Middle frontal gyrus (tissue), 1 donor: ENCODE measurements around the gene FAAP20.

Experiments
- DNase-seq: peaks from one replicate; pipeline ENCODE4 v3.0.0-alpha.2; 2015; ENCODE audit warnings: low spot score; ENCODE audit errors: extremely low spot score

FAAP20 gene

DNA sequence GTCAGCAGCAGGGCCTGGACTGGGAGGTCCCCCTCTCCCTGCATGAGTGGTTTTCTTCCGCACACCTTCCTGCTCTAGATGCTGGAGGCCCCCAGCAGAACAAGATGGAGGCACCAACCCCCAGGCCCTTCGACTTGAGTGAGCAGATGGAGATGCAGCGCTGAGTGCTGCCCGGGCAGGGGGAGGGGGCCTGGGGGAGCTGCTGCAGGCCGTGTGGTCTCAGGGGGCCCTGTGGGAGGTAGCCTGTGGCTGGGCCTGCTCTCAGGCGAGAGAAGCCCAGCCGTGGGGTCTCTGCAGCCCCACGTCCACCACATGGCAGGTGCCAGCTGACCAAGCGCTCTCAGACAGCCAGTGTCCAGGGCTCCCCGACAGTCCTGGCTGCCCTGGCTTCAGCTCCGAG is 1.2 kb upstream of the FAAP20 start:
- DNase-seq: no peak

DNA sequence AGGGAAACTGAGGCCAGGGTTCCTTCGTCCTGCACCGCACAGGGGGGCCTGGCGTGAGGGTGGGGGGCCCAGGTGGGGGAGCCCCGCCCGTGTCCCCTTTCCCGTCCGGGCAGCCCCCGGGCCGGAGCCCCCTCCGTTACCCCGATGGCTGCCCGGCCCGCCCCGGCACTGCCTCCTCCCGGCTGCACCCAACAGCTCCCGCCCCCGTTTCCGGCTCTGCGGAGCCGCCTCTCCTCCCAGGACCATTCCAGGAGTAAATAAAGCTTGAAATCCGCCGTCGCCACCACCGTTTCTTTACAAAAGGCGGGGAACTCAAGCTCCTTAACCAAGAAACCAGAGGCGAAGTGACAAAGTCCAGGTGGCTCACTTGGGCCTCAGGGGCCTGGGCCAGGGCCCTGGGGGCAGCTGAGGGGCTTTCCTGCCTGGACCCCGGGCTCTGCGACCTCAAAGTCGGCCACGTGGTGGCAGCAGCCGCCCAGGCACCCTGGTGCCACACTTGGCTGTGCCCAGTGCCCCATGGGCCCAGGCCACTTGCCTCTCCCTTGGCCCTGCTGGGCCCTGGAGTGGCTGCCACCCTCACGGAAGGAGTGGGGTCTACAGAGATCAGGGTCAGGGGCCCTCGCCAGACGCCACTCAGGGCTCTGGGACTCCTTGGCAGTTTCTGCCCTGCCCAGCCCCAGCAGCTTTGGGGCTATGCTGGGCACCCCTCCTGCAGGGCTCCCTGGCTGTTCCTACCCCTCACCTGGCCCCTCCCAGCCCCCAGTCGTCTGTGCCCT is 514 bp upstream of the FAAP20 start:
- DNase-seq: peak; percentile 66

DNA sequence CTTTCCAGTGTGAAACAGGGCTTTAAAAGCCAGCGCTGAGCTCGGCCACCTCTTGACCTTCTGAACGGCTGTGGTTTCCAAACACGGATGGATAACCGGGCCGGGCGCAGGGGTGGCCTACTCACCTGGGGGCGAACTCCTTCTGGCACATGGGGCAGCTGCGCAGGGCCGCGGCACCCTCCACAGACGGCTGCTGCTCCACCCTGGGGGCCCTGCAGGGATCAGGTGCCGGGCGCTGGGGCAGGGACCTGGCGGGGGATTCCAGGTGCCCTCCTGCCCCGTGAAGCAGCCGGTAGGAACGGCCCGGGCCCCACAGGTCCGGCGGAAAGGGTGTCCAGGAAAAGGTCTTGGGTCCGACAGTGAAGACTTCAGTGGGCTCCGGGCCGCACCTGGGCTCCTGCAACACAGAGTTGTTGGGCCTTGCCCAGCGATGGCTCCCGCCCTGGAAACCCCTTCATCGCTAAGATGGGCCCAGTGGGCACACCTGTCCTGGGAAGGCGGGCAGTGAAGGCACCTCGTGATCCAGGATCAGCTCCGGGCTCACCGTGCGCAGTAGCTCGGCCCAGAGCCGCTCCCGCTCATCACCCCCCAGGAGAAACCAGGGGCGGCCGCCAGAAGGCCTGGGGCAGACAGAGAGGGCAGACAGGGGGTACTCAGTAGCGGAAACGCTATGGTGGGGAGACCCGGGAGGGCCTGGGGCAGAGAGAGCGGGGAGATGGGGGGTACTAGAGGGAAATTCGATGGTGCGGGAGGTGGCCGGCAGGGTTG is 874 bp downstream of the FAAP20 start:
- no peak for DNase-seq

DNA sequence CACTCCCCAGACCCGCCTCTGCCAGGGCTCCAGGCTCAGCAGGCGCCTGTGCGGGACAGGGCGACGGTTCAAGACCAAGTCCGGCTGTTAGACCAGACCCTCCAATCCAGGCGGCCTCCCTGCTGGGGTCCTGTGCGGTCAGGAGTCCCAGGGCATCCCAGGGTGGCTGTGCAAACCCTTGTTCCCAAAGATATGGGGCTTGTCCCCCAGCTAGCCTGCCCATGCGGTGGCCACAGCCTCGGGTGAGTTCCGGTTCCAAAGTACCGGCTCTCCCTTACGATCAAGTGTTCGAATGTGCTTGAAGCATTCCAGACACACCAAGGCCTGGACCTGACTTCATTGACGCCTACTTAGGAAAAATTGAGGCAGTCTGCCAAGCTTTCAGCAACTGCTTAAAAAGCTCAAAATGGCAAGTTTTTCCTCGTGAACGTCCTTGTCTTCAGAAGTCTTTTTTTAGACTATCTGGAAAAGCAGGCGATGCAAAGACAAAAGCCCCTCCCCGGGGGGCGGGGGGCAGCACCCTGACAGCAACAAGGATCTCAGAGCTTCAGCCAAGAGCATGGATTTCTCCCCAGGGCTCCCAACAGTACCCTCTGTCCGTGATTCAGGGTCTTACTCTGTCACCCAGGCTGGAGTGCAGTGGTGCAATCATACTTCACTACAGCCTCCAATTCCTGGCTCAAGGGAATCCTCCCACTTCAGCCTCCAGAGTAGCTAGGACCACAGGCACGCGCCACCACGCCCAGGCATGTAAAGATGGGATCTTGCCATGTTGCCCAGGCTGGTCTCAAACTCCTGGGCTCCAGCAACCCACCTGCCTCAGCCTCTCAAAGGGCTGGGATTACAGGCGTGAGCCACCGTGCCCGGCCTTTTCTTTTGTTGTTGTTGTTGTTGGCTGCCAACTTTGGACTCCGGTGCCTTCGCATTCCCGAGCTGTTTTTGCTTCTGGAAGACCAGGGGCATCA is 2.3 kb downstream of the FAAP20 start:
- DNase-seq: peak; percentile 70

DNA sequence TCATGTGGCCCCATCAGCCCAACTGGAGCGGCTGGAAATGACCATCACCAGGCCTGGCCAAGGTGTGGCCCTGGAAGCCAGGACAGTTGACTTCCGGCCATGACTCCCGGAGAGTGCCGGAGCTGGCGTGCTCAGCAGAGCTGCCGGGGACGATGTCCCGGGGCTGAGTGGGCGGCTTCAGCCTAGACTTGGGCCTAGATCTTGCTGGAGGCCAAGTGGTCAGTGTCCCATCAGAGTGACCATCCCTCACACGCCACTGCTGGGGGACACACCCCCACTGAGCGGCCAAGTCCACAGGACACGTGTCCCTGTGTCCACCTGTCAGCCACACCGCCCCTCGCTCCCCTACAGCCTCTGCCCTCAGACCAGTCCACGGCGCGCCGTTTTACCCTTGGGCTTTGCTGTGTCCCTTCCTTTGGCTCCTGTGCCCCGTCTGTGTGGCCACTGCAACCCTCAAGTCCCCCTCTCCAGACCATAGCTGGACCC is 4.0 kb downstream of the FAAP20 start:
- DNase-seq: no peak

DNA sequence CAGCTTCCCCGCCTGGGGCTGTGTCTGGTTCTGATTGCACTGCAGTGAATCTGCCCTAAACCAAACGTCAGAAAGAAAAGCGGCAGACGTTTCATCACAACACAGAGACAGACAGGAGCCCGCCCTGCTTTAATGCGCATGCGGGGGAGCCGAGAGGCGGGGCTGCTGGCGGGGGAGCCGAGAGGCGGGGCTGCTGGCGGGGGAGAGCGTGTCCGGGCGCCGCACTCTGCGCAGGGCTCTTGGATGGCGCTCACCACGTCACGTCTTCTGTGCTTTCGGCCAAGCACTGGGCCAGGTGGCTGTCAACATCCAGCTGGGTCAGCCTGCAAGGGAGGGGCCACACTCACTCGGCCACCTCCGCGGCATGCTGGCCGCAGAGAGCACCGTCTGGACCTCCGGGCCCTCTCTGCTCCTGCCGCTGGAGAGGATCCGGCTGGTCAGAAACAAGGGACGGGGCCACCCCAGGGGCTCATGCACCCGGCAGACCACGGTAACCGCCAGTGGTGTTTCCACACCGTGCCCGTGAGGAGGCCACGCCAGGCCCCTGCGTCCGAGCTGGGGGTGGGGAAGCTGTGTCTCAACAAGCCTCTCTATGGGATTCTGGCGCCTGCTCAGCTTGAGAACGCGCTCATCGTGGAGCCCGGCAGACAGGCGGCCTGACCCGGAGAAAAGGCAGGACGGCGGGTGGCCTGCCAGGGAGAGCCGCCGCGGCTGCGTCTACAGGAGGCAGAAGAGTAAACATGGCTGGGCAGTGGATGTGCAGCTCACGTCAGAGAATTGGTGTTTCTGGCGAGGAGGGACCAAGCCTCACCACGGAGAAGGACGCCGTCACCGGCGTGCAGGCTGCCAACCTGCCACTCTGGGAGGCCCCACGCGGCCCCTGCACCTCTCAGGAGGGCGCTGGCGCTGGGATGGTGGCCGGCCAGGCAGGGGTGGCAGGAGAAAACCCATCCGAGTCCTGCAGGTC is 4.8 kb downstream of the FAAP20 start:
- peak; percentile 79 for DNase-seq

DNA sequence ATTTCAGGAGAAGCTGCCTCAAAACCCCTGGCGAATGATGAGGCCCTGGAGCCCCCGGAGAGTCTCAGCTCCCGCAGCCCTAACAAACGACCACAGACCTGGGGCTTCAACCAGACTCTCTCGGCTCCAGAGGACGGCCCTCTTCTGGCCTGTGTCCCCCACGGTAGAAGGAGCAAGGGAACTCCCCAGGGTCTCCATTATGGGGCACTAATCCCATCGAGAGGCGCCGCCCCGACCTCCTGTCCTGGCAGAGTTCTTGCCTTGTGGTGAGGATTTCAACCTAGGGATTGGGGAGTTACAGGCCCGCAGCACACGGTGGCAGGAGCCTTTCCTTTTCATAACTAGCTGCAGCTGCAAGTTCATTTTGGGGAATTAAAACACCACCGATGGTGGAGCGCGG is 6.2 kb downstream of the FAAP20 start:
- DNase-seq: no peak

DNA sequence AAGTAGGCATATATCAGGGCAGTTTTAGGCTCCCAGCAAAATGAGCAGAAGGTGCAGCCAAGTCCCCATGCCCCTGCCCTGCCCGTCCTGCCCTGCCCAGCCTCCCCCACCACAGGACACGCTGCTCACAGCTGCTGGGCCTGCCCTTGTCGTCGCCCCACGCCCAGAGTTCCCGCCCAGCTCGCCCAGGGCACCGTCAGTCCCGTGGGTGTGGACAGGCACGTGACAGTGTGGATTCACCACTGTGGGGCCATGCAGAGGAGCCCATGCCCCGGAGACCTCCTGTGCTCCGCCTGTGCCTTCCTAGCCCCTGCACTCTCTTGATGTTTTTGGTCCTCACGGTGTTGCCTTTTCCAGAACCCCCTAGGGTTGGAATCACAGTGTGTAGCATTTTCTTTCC is 7.0 kb downstream of the FAAP20 start:
- DNase-seq: no peak

DNA sequence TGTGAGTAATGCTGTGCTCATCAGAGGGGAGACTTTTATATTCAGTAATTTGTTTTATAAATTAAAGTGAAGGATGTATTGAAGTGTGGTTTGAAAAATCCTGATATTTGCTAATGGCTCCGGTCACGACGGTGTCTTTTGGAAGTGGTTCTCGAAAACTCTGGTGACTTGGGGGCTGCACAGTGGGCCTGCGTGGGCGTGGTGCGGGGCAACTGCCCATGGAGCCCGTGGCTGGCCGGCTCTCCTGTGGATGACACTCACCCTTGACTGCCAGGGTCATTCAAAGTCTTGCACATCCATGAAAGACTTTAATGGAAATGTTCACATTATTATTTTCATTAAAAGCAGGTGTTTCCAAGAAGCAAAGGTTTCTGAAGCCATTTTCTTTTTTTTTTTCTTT is 7.7 kb downstream of the FAAP20 start:
- no peak for DNase-seq

DNA sequence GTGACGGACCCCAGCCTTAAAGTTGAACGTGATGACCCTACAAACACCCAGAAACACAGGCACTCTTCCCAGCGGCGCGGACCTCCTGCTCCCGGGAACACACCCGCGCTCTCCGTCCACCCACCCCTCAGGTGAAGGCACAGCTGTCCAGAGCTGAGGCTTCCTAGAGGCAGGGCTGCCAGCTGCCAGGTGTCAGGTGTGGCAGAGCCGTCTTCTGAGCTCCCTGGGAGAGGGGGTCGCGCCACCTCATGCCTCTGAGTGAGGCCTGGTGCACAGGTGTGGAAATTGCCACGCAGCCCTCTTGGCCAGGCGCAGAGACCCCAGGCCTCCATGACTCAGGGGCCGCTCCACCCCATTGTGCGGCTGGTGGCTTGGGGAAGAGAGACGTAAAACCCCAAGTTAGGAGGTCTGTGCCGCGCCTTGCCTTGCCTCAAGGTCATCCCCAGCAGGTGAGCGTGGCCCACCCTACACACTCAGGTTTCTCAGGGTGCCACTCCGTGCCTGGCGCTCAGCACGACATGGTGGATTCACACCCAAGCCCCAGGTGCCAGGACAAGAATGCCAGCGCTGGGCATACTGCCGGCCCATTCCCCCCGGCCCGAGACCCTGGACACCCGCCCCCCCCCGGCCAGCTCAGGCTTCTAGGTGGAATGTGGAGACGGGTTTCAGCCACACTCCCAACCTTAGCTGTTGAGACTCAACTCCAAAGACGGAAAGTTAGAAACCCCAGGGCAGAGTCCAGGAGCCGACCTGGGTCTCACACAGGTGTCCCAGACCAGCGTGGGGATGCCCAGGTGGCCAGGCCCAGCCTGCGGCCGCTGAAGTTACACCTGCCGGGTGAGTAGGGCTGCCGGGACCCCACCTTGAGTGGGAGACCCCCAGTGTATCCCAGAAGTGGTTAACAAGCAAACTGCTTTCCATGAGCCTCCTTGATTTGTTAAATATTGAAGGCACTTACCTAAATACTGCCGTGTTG is 8.4 kb downstream of the FAAP20 start:
- DNase-seq: no peak

DNA sequence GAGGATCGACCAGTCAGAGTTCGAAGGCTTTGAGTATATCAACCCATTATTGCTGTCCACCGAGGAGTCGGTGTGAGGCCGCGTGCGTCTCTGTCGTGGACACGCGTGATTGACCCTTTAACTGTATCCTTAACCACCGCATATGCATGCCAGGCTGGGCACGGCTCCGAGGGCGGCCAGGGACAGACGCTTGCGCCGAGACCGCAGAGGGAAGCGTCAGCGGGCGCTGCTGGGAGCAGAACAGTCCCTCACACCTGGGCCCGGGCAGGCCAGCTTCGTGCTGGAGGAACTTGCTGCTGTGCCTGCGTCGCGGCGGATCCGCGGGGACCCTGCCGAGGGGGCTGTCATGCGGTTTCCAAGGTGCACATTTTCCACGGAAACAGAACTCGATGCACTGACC is 9.6 kb downstream of the FAAP20 start:
- DNase-seq: no peak

DNA sequence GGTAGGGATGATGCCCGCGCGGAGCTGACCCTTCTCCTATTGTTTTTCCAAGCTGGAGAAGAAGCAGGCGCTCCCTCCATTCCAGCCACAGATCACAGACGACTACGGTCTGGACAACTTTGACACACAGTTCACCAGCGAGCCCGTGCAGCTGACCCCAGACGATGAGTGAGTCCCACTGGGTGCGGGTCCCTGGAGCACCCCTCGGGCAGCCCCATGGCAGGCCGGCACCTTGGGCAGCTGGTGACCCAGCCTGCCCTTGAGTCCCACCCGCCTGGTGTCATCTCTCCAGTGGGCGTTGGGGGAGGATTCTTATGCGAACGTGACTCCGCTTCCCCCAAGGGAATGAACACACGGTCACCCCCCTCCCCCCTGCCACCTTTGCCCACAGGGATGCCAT is 10.0 kb downstream of the FAAP20 start:
- DNase-seq: no peak

DNA sequence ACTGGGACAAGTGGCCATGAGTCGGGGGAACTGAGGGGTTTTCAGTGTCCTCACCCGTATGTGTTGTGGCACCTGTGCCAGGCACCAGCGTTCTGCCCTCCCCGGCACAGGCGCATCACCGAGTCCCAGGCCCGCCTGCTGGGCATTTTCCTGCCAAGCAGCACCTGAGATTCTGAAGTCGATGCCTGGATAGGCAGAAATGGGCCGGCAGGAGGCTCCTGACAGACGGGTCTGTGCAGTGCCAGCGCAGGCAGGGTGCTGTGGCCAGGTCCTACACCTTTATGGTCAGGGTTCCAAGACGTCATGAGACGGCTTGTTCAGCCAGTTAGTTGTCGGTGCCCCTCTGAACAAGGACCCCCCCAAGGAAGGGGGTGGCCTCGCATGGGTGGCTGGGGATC is 10.6 kb downstream of the FAAP20 start:
- DNase-seq: no peak

DNA sequence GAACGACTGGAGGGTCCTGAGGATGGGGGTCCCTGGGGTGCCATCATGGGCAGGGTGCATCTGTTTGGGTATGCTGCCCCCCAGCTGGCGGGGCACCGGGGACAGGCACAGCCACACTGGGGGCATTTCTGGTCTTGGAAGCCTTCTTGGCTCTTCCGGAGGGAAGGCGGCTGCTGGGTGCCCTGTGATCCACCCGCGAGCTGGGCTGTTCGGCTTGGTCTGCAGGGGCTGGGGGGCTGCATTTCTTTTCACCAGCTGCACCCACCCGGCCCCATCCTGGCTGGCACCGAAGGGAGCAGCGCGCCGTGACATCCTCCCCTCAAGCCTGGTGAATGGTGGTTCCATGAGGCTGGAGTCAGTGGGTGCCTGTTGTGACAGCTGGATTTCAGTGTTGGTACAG is 12.2 kb downstream of the FAAP20 start:
- no peak for DNase-seq

DNA sequence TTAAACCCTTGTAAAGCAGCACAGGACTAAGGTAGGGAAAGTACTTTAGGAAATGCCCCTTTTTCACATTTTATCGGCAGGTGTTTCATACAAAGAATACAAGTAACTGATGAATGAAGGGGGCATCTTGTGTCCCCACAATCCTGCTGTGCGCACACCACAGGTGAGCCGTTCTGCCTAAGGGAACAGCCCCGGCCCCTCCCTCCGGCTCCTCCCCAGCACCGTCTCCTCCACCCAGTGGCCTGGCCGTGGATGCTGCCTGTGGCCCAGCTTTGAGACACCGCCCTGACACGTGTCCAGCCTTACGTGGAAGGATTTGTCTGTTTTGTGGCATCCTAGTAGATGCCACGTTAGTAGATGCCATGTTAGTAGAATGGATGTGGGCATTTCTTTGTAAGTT is 12.8 kb downstream of the FAAP20 start:
- DNase-seq: no peak

DNA sequence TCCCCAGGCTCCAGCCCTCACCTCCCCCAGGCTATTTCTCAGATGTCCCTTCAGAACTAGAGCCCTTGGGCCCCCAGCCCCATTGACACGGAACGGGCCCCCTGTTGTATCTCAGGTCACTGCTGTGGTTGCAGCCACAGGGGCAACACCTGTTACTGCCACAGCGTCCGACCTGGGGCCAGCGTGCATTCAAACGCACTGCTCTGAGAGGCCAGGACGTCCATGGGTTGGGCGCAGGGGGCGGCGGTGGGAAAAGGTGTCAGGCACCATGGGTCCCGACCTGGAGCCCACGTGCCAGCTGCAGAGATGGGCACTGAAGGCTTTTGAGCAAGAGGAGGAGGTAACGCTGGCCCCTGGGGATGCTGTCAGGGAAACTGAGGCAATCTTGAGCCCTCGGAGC is 13.3 kb downstream of the FAAP20 start:
- DNase-seq: no peak

DNA sequence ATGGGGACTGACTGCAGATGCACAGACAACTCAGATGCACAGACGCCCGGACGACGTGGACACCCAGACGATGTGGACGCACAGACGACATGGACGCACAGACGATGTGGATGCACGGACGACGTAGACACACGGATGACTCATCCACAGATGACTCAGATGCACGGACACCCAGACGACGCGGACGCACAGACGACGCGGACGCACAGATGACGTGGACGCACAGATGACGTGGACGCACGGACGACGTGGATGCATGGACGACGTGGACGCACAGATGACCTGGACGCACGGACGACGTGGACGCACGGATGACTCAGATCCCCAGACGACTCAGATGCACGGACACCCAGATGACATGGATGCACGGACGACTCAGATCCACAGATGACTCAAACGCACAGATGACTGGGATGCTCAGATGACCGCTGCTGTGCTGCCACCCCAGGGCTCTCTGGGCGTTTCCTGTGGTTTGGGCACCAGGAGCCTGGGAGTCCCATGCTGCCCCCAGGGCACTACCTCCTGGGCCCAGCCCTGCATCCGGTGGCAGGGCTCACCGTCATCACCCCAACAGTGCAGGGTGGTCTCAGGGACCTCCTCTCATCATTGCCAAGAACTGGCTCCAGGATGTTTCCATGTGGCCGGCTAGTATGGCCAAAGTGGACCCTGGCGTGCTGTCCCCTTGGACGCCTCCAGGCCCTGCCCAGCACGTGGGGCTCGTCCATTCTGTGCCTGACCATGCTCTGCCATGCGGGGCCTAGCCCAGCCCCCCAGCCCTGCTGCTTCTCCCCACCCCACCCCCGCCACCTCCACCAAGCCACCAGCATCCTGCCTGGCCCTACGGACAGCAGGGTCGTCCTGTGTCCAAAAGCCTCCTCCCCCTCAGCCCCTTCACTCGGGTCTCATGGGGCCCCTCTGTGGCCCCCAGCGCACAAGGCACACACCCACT is 14.0 kb downstream of the FAAP20 start:
- no peak for DNase-seq
